Adrenal gland (tissue), 19 donors: ENCODE results near the gene NANOS1. TPM values are rescaled to one million over a fixed set of nuclear protein-coding genes. Genes with fewer than 3 reads are reported as not detected.

Experiments used
- DNase-seq, 7 donors: peaks; one replicate each; pipeline ENCODE4 v3.0.0-alpha.2; 2019 to 2020
- H3K27ac ChIP-seq, 5 donors: fragments of 200-600 bp; sonication (generic) in 4 of 5; 1 replicate in 3 of 5; 2 replicates in 2 of 5; pipeline versions ENCODE4 v1.5.1 to v1.8.0; 2016 to 2020; ENCODE audit warnings: mild to moderate bottlenecking in 1 of 5
- H3K27me3 ChIP-seq: fragments of 200-600 bp; 2 replicates; pipeline ENCODE4 v1.8.0; 2021
- H3K36me3 ChIP-seq, 2 donors: fragments of 200-600 bp; replicated peaks in 1 of 2; 1 replicate in 1 of 2; 2 replicates in 1 of 2; pipeline versions ENCODE4 v1.5.1 to v1.8.0; 2018 to 2022
- H3K4me1 ChIP-seq, 2 donors: fragments of 200-600 bp; replicated peaks in 1 of 2; 1 replicate in 1 of 2; 2 replicates in 1 of 2; pipeline versions ENCODE4 v1.5.1 to v1.8.0; 2018 to 2021
- H3K4me3 ChIP-seq, 4 donors: fragments of 200-600 bp; sonication (generic) in 3 of 4; one replicate each; pipeline ENCODE4 v1.5.1; 2016 to 2018
- H3K9me3 ChIP-seq, 3 donors: fragments of 200-600 bp; sonication (generic) in 1 of 3; replicated peaks in 1 of 3; 1 replicate in 2 of 3; 2 replicates in 1 of 3; pipeline versions ENCODE4 v1.5.1 to v1.8.0; 2016 to 2021
- POLR2A ChIP-seq, 2 donors: fragments of 450-650 bp; IDR thresholded peaks; one replicate each; pipeline ENCODE4 v1.6.1; 2017; ENCODE audit warnings: antibody characterized with exemption in 2 of 2, mild to moderate bottlenecking in 2 of 2, moderate library complexity in 1 of 2
- WGBS, 4 donors: extraction: QIAGEN DNeasy Blood & Tissue Kit in 2 of 4; methylation state at CpG; one replicate each; pipeline versions ENCODE4 v1.1.5 to v1.1.7; 2013 to 2017; 5-methylcytosine and 5-hydroxymethylcytosine counted together
- intact Hi-C, 2 donors: fragments of 100-400 bp; cut with DNase I; formaldehyde crosslinking; loops; one replicate each; pipeline versions ENCODE4 v1.14.1 to v1.15.0; 2022 to 2023
- long read RNA-seq, 10 donors: library from polyadenylated mRNA in 3 of 10; unstranded in 2 of 10; stranded (forward) in 1 of 10; transcript quantifications; one replicate each; pipeline ENCODE4 v2.0.0 and lab custom pipeline, GENCODE V29; 2021 to 2026
- polyA plus RNA-seq, 3 donors: library from polyadenylated mRNA; stranded (reverse); fragments of 200-250 nt in 2 of 3; fragments of 350-450 nt in 1 of 3; fragmentation: Illumina TruSeq in 1 of 3; extraction: RNeasy Lipid Tissue Mini Kit (QIAGEN cat#74804) in 1 of 3; gene quantifications; one replicate each; pipeline ENCODE4 v1.2.3, GENCODE V29; 2013 to 2014
- total RNA-seq, 9 donors: library from RNA; depleted of rRNA in 4 of 9; stranded (reverse); fragments of >200 nt in 4 of 9; fragments of 120-200 nt in 1 of 9; fragmentation: NEBNext Ultra II Directional in 1 of 9; extraction: Animal tissue kit (Norgen Biotek cat#: 25700) in 1 of 9; gene quantifications; one replicate each; pipeline versions ENCODE4 v1.1.0 to v1.2.4, GENCODE V29; 2013 to 2023
- TF ChIP-seq, protein P1 (sequence below), 6 experiments: fragments of 450-650 bp in 4 of 6; fragments of 200-600 bp in 2 of 6; sonication (generic) in 1 of 6; IDR thresholded peaks; 1 replicate in 5 of 6; 2 replicates in 1 of 6; pipeline versions ENCODE4 v1.5.1 to v1.8.0; 2016 to 2021; ENCODE audit warnings: antibody characterized with exemption in 6 of 6, mild to moderate bottlenecking in 2 of 6, moderate library complexity in 1 of 6
- donor health status: healthy with polysubstance abuse.
- donor health status: Bipolar disorder and iron deficiency.
- donor health status: DM: yes; HTN: yes; CAD: no.
- donor health status: DM: no; HTN: no; CAD: no.
- donor health status: DM: no; HTN: no; CAD: no.
- donor health status: DM: yes; HTN: yes; CAD: no.

Gene NANOS1, protein sequence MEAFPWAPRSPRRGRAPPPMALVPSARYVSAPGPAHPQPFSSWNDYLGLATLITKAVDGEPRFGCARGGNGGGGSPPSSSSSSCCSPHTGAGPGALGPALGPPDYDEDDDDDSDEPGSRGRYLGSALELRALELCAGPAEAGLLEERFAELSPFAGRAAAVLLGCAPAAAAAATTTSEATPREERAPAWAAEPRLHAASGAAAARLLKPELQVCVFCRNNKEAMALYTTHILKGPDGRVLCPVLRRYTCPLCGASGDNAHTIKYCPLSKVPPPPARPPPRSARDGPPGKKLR
- 10 to 100 TPM in 5 of 9 donors, 1 to 10 TPM in 4; 4.6 to 38.9 (median 11.3) TPM for total RNA-seq
- polyA plus RNA-seq, result 10 to 100 TPM in 1 of 3 donors, 1 to 10 TPM in 2; 2.8 to 31.7 (median 5.1) TPM
- long read RNA-seq, donor 1, full-length matches to known transcripts, result 22 of 22 reads
- long read RNA-seq, donor 1, partial matches to known transcripts, result 0 of 22 reads
- long read RNA-seq, donor 1, other reads (novel, unspliced or antisense), result 0 of 22 reads
- long read RNA-seq, donor 2, full-length matches to known transcripts, result 18 of 18 reads
- long read RNA-seq, donor 2, partial matches to known transcripts, result 0 of 18 reads
- long read RNA-seq, donor 2, other reads (novel, unspliced or antisense), result 0 of 18 reads
- long read RNA-seq, donor 3, full-length matches to known transcripts, result 39 of 39 reads
- long read RNA-seq, donor 3, partial matches to known transcripts, result 0 of 39 reads
- long read RNA-seq, donor 3, other reads (novel, unspliced or antisense), result 0 of 39 reads
- long read RNA-seq, donor 4, result 0 reads
- long read RNA-seq, donor 5, full-length matches to known transcripts, result 26 of 27 reads
- long read RNA-seq, donor 5, partial matches to known transcripts, result 0 of 27 reads
- long read RNA-seq, donor 5, other reads (novel, unspliced or antisense), result 1 of 27 reads
- long read RNA-seq, donor 6, full-length matches to known transcripts, result 2 of 2 reads
- long read RNA-seq, donor 6, partial matches to known transcripts, result 0 of 2 reads
- long read RNA-seq, donor 6, other reads (novel, unspliced or antisense), result 0 of 2 reads
- long read RNA-seq, donor 7, full-length matches to known transcripts, result 28 of 217 reads
- long read RNA-seq, donor 7, partial matches to known transcripts, result 189 of 217 reads
- long read RNA-seq, donor 7, other reads (novel, unspliced or antisense), result 0 of 217 reads
- long read RNA-seq, donor 8, full-length matches to known transcripts, result 42 of 42 reads
- long read RNA-seq, donor 8, partial matches to known transcripts, result 0 of 42 reads
- long read RNA-seq, donor 8, other reads (novel, unspliced or antisense), result 0 of 42 reads
- long read RNA-seq, donor 9, full-length matches to known transcripts, result 25 of 234 reads
- long read RNA-seq, donor 9, partial matches to known transcripts, result 209 of 234 reads
- long read RNA-seq, donor 9, other reads (novel, unspliced or antisense), result 0 of 234 reads
- long read RNA-seq, donor 10, full-length matches to known transcripts, result 32 of 219 reads
- long read RNA-seq, donor 10, partial matches to known transcripts, result 177 of 219 reads
- long read RNA-seq, donor 10, other reads (novel, unspliced or antisense), result 10 of 219 reads

DNA sequence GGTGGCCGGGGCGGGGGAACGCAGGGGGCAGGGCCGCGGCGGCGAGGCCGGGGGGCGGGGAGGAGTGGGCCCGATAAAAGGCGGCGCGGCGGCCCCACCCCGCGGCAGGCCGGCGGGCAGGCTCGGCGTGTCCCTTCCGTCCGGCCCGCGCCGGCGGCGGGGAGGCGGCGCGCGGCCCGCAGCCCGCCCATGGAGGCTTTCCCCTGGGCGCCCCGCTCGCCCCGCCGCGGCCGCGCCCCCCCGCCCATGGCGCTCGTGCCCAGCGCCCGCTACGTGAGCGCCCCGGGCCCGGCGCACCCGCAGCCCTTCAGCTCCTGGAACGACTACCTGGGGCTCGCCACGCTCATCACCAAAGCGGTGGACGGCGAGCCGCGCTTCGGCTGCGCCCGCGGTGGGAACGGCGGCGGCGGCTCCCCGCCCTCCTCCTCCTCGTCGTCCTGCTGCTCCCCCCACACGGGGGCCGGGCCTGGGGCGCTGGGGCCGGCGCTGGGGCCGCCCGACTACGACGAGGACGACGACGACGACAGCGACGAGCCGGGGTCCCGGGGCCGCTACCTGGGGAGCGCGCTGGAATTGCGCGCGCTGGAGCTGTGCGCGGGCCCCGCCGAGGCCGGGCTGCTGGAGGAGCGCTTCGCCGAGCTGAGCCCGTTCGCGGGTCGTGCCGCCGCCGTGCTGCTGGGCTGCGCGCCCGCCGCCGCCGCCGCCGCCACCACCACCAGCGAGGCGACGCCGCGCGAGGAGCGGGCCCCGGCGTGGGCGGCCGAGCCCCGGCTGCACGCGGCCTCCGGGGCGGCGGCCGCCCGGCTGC lies at the start of gene NANOS1:
Gene NANOS1, plus strand, starts transcription at position 102 of the 808 bp plus-strand sequence. Its CDS starts 88 bp downstream, at position 190.
- peak in 2 of 7 donors; percentile 41 to 44 for DNase-seq
- peaks cover 13 to 15% of the 10 kb centered on the region in 2 donors for H3K4me1 ChIP-seq
- 1 to 2% (median 1%) methylated on average over 36 to 135 of the region's 136 CpGs; no CpG with 5 or more reads in 1 of the 4 donors for WGBS, 4 donors

DNA sequence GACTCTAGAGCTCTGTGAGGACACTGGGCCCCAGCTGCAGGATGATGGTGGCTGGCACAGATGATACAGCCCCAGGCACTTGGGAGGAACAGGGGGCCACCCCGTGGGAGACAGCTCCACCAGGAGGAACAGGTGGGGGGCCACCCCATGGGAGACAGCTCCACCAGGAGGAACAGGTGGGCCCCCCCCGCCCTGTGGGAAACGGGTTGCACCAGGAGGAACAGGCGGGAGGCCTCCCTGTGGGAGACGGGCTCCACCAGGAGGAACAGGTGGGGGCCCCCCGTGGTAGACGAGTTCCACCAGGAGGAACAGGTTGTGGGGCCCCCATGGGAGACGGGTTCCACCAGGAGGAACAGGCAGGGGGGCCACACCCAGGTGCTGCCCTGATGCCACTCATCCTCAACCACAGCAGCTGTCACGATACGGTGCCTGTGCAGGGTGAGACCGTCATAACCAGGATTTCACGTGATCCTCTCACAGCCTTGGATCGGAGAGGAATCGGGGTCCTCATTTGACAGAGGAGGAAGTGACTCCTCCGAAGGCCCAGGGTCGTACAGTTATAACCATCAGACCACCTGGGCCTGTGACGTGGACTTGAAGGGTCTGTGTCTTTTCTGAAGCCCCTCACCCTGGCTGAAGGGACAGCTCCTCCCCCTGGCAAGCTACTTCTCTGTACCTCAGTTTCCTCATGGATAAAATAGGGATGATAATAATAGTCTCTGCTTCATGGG lies 49.2 kb upstream of the NANOS1 start:
- intact Hi-C loops, result no loop called here
- DNase-seq, result peak in 3 of 7 donors; percentile 11 to 31 (median 12)
- Histone ChIP-seq H3K4me1 (no peaks in the 10 kb centered on the region), H3K27ac (no peak overlapping the region), H3K4me3 (no peak overlapping the region), H3K9me3 (peaks cover 0 to 7% (median 0%) of the 10 kb centered on the region in 3 donors), H3K27me3 (no peaks in the 10 kb centered on the region), H3K36me3 (no peaks in the 10 kb centered on the region)
- TF ChIP-seq, protein P1, sequence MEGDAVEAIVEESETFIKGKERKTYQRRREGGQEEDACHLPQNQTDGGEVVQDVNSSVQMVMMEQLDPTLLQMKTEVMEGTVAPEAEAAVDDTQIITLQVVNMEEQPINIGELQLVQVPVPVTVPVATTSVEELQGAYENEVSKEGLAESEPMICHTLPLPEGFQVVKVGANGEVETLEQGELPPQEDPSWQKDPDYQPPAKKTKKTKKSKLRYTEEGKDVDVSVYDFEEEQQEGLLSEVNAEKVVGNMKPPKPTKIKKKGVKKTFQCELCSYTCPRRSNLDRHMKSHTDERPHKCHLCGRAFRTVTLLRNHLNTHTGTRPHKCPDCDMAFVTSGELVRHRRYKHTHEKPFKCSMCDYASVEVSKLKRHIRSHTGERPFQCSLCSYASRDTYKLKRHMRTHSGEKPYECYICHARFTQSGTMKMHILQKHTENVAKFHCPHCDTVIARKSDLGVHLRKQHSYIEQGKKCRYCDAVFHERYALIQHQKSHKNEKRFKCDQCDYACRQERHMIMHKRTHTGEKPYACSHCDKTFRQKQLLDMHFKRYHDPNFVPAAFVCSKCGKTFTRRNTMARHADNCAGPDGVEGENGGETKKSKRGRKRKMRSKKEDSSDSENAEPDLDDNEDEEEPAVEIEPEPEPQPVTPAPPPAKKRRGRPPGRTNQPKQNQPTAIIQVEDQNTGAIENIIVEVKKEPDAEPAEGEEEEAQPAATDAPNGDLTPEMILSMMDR (IDR thresholded peaks at IDR 0.05), result no peak
- TF ChIP-seq POLR2A (IDR thresholded peaks at IDR 0.05), result no peak
- 82 to 92% (median 86%) methylated on average over 15 to 17 of the region's 17 CpGs for WGBS, 4 donors

More for the DNA sequence above, at the start of gene NANOS1:
- peak within 1 kb of the TSS in 2 of 4 donors; percentile 34 to 71 for H3K4me3 ChIP-seq
- H3K9me3 ChIP-seq, result no peaks in the 10 kb centered on the region
- TF ChIP-seq, protein P1 (IDR thresholded peaks at IDR 0.05), result no peak
- peak; percentile 38 to 89 for TF ChIP-seq POLR2A (IDR thresholded peaks at IDR 0.05)
- H3K27me3 ChIP-seq, result no peaks in the 10 kb centered on the region
- peaks cover 0 to 16% of the 10 kb centered on the region in 2 donors for H3K36me3 ChIP-seq
- intact Hi-C loops, result loop anchor here in 1 of 2 donors (5.0 to 10.0 kb wide), 2 partner anchors 37 to 465 kb away; no protein-coding TSS in a partner anchor
- H3K27ac ChIP-seq, result peak within 1 kb of the TSS in 4 of 5 donors; percentile 47 to 88 (median 70)

DNA sequence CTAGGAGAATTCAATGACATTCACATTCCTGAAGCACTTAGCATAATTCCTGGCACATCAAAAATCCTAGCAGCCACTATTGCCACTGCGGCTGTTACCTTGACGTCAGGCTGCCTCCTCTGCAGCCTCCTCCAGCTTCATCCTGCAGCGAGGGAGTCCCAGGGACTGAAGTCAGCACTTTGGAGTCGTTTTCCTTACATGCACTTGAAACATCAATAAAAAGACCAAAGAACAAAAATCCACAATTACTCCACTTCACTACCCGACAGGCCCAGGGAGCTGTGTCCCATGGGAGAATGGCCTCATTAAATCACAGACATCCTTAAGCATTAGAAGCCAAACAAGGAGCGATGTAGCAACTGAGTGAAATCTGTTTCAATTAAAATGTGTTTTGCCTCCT lies 48.6 kb upstream of the NANOS1 start:
- peak in 1 of 7 donors; percentile 4 for DNase-seq
- no peak overlapping the region for H3K27ac ChIP-seq
- no peak for TF ChIP-seq POLR2A (IDR thresholded peaks at IDR 0.05)
- TF ChIP-seq, protein P1 (IDR thresholded peaks at IDR 0.05), result no peak
- WGBS, 4 donors, result 69 to 77% (median 73%) methylated on average over 6 of the region's 6 CpGs
- peaks cover 0 to 11% (median 0%) of the 10 kb centered on the region in 3 donors for H3K9me3 ChIP-seq
- intact Hi-C loops, result no loop called here
- H3K4me1 ChIP-seq, result no peaks in the 10 kb centered on the region
- H3K4me3 ChIP-seq, result no peak overlapping the region
- H3K36me3 ChIP-seq, result no peaks in the 10 kb centered on the region
- no peaks in the 10 kb centered on the region for H3K27me3 ChIP-seq
